ENCODE results near the gene TRIM67. TPM values are rescaled to one million over a fixed set of nuclear protein-coding genes. Genes with fewer than 3 reads are reported as not detected.

The TRIM67 gene
- total and polyA plus RNA-seq, 12 donors, result 0.05 to 0.28 (median 0.11) TPM; not detected in 8

DNA sequence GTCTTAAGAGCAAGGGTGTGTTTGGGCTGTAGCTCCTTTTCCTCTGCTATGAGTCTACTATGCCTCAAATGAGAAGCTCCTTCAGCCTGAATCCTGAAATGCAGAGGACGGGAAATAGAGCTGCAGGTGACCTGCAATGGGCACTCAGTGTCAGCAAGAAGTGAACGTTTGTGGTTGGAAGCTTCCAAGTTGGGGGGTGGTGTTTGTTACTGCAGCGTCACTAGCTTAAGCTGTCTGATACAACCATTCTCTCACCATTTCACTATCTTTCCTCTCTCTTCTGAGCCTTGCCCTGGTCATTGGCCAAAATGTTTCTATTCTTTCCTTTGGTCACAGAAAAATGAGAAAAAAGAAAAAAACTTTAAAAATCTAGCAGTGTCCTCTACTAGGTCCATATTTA lies 19.4 kb downstream of the TRIM67 start:
- TF ChIP-seq, protein P1, sequence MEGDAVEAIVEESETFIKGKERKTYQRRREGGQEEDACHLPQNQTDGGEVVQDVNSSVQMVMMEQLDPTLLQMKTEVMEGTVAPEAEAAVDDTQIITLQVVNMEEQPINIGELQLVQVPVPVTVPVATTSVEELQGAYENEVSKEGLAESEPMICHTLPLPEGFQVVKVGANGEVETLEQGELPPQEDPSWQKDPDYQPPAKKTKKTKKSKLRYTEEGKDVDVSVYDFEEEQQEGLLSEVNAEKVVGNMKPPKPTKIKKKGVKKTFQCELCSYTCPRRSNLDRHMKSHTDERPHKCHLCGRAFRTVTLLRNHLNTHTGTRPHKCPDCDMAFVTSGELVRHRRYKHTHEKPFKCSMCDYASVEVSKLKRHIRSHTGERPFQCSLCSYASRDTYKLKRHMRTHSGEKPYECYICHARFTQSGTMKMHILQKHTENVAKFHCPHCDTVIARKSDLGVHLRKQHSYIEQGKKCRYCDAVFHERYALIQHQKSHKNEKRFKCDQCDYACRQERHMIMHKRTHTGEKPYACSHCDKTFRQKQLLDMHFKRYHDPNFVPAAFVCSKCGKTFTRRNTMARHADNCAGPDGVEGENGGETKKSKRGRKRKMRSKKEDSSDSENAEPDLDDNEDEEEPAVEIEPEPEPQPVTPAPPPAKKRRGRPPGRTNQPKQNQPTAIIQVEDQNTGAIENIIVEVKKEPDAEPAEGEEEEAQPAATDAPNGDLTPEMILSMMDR (IDR thresholded peaks at IDR 0.05), result no peak
- H3K36me3 ChIP-seq, result no peaks in the 10 kb centered on the region
- DNase-seq (no peak), ATAC-seq (no peak)
- H3K4me3 ChIP-seq, result no peak overlapping the region
- WGBS, 2 donors, result 73 to 83% methylated on average over 3 of the region's 3 CpGs
- peaks cover 0 to 12% (median 0%) of the 10 kb centered on the region in 11 donors for H3K9me3 ChIP-seq
- intact Hi-C loops (cut with DNase I), result no loop called here
- no peak overlapping the region for H3K27ac ChIP-seq
- H3K27me3 ChIP-seq, result peaks cover 0 to 53% (median 31%) of the 10 kb centered on the region in 7 donors
- no peaks in the 10 kb centered on the region for H3K4me1 ChIP-seq

- Histone ChIP-seq H3K36me3 (no peaks in the 10 kb centered on the region), H3K4me3 (no peak overlapping the region), H3K27ac (no peak overlapping the region), H3K4me1 (no peaks in the 10 kb centered on the region), H3K27me3 (peaks cover 0 to 58% (median 41%) of the 10 kb centered on the region in 7 donors), H3K9me3 (peaks cover 0 to 12% (median 0%) of the 10 kb centered on the region in 11 donors)
- no peak for ATAC-seq
- WGBS, 2 donors, result 81% methylated on average over 6 of the region's 6 CpGs
- TF ChIP-seq, protein P1 (IDR thresholded peaks at IDR 0.05), result no peak
- intact Hi-C loops (cut with DNase I), result no loop called here
- DNase-seq, result no peak
Observed at GRCh38 chr1:231182317-231182716, 20.5 kb downstream of the TRIM67 start.

DNA sequence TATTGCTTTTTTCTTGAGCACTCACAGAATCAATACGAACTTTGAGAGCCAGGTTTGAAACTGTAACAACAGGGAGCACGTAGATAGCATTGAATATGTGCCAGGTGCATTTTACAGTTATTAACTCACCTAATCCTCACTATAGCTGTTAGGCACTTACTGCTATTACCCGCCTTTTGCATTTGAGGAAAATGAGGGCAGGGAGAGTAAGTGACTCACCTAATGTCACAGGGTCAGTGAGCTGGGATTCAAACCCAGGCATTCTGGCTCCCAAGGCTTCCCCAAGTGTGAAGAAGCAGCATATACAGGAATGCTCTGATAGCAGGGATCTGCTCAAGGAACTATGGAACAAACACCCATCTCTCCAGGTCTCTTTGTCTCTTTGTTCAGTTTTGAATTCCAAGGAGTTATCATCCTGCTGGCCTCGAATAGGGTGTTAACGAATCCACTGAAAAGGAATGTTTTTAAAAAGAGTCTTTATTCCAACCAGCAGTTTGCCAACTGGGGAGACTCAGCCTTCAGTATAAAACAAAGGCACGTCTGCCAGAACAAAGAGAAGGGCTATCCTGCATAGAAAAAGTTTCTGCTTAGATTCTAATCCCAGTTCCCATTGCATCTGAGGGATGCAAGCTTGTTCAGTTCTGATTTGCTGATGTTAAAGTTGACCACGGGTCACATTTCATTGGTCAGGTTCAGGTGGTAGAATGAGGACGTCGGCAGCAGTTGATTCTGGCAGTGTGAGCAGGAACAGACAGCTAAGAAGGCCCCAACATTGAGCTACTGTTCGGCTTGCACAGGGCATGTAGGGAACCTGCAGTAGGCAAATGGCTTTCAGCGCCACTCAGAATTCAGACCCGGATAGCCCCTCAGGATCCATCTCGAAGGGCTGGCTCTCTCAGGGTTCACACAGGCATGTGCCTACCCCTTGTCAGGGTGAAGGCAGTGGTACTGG lies 22.1 kb downstream of the TRIM67 start:
- H3K4me3 ChIP-seq, result no peak overlapping the region
- intact Hi-C loops (cut with DNase I), result no loop called here
- no peak overlapping the region for H3K27ac ChIP-seq
- TF ChIP-seq, protein P1 (IDR thresholded peaks at IDR 0.05), result no peak
- peaks cover 0 to 7% (median 0%) of the 10 kb centered on the region in 11 donors for H3K9me3 ChIP-seq
- no peaks in the 10 kb centered on the region for H3K36me3 ChIP-seq
- H3K4me1 ChIP-seq, result no peaks in the 10 kb centered on the region
- no peak for ATAC-seq
- WGBS, 2 donors, result 67 to 68% methylated on average over 13 of the region's 13 CpGs
- DNase-seq, result no peak
- peaks cover 0 to 72% (median 52%) of the 10 kb centered on the region in 7 donors for H3K27me3 ChIP-seq

DNA sequence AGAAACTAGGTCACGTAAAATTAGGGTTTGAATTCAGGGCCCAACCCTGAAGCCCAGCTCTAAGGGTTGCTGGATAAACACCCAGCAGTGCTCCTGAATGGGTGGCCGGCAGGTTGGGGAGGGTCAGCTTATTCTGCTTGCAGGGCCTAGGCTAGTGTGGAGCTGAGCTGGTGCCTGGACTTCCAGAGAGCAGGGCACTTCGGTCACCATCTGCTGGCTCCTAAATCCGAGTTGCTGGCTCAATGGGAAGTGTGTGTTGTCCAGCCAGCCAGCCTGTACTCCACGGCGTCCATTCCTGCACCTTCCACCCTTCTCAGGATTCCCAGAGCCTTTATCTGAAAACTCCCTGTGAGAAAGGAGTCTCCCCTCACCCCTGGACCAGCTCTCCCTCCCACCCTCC lies 23.0 kb downstream of the TRIM67 start:
- intact Hi-C loops (cut with DNase I), result no loop called here
- peaks cover 0 to 72% (median 53%) of the 10 kb centered on the region in 7 donors for H3K27me3 ChIP-seq
- DNase-seq (no peak), ATAC-seq (no peak)
- H3K4me3 ChIP-seq, result no peak overlapping the region
- H3K9me3 ChIP-seq, result peaks cover 0 to 7% (median 0%) of the 10 kb centered on the region in 11 donors
- no peaks in the 10 kb centered on the region for H3K36me3 ChIP-seq
- 80 to 83% methylated on average over 6 of the region's 6 CpGs for WGBS, 2 donors
- H3K27ac ChIP-seq, result no peak overlapping the region
- TF ChIP-seq, protein P1 (IDR thresholded peaks at IDR 0.05), result no peak
- no peaks in the 10 kb centered on the region for H3K4me1 ChIP-seq

Data from heart right ventricle (tissue), 16 donors.